ENCODE data around the gene WDR82. TPM values are rescaled to one million over a fixed set of nuclear protein-coding genes. Genes with fewer than 3 reads are reported as not detected.

WDR82 gene
- total RNA-seq, 4 donors from 2014 or later: 29.7 to 44.0 (median 38.3) TPM

GRCh38 chr3:52254608-52255007 is 23.8 kb downstream of the WDR82 start:
- Histone ChIP-seq H3K27me3 (no peaks in the 10 kb centered on the region), H3K9me3 (no peaks in the 10 kb centered on the region), H3K4me1 (peaks cover 0 to 16% (median 10%) of the 10 kb centered on the region in 4 donors), H3K27ac (no peak overlapping the region), H3K4me3 (no peak overlapping the region), H3K36me3 (peaks cover 0 to 88% (median 5%) of the 10 kb centered on the region in 3 donors)
- no peak for DNase-seq
- TF ChIP-seq POLR2A (IDR thresholded peaks at IDR 0.05): no peak
- TF ChIP-seq, protein P1, sequence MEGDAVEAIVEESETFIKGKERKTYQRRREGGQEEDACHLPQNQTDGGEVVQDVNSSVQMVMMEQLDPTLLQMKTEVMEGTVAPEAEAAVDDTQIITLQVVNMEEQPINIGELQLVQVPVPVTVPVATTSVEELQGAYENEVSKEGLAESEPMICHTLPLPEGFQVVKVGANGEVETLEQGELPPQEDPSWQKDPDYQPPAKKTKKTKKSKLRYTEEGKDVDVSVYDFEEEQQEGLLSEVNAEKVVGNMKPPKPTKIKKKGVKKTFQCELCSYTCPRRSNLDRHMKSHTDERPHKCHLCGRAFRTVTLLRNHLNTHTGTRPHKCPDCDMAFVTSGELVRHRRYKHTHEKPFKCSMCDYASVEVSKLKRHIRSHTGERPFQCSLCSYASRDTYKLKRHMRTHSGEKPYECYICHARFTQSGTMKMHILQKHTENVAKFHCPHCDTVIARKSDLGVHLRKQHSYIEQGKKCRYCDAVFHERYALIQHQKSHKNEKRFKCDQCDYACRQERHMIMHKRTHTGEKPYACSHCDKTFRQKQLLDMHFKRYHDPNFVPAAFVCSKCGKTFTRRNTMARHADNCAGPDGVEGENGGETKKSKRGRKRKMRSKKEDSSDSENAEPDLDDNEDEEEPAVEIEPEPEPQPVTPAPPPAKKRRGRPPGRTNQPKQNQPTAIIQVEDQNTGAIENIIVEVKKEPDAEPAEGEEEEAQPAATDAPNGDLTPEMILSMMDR (IDR thresholded peaks at IDR 0.05): no peak

- peaks cover 0 to 16% (median 10%) of the 10 kb centered on the region in 4 donors for H3K4me1 ChIP-seq
- H3K27me3 ChIP-seq: no peaks in the 10 kb centered on the region
- H3K4me3 ChIP-seq: peak overlapping the region in 1 of 4 donors; percentile 10
- peak in 2 of 3 donors; percentile 88 to 91 for DNase-seq
- peak overlapping the region; percentile 74 to 86 (median 78) for H3K27ac ChIP-seq
- H3K36me3 ChIP-seq: peaks cover 0 to 81% (median 5%) of the 10 kb centered on the region in 3 donors
- TF ChIP-seq, protein P1 (IDR thresholded peaks at IDR 0.05): no peak
- no peak for TF ChIP-seq POLR2A (IDR thresholded peaks at IDR 0.05)
- no peaks in the 10 kb centered on the region for H3K9me3 ChIP-seq
Measured at GRCh38 chr3:52253314-52254304, 24.8 kb downstream of the WDR82 start.

DNA sequence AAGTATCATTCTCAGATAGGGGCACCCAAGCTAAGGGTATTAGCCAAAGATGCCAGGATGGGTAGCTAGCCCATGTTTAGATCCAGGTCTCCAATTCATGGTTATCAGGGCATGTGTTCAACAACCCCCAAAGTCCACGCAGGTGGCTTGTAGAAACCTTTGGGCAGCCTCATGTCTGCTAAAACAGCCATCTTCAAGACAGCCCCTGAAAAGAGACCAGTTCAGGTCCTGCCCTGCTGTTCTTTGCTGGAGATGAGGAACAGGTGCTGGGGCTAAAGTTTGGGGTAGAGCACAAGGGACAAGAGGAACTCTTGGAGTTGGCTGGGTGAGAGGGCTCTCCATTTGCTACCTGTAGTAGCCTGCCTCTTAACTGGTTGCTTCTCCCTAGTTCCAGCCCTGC is 28.3 kb downstream of the WDR82 start:
- DNase-seq: peak in 1 of 3 donors; percentile 29
- peaks cover 0 to 46% (median 0%) of the 10 kb centered on the region in 3 donors for H3K36me3 ChIP-seq

DNA sequence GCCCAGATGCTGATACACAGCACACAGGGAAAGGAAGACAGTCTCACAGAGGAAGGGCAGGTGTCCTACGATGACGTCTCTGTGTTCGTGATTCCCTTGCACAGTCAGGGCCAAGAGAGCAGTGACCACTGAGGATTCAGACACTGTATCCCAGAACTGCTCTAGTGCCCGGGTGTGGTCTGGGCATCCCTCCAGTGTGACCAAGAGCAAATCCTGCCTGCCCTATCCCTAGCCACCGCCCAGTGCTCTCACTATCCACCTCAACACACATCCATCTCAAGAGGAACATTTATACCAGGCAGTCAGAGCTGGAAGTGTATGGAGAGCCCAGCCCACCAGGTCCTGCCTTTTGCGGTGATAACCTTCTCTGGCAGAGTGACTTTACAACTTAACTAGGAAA is 28.8 kb downstream of the WDR82 start:
- Histone ChIP-seq H3K27ac (no peak overlapping the region), H3K4me1 (peaks cover 3 to 24% (median 19%) of the 10 kb centered on the region in 4 donors), H3K9me3 (no peaks in the 10 kb centered on the region), H3K27me3 (no peaks in the 10 kb centered on the region), H3K36me3 (peaks cover 0 to 42% (median 0%) of the 10 kb centered on the region in 3 donors), H3K4me3 (no peak overlapping the region)
- peak in 1 of 3 donors; percentile 45 for DNase-seq
- TF ChIP-seq, protein P1 (IDR thresholded peaks at IDR 0.05): no peak
- TF ChIP-seq POLR2A (IDR thresholded peaks at IDR 0.05): no peak

More for the DNA sequence above, 28.3 kb downstream of the WDR82 start:
- peak overlapping the region in 1 of 4 donors; percentile 42 for H3K27ac ChIP-seq
- H3K9me3 ChIP-seq: no peaks in the 10 kb centered on the region
- TF ChIP-seq, protein P1 (IDR thresholded peaks at IDR 0.05): no peak
- TF ChIP-seq POLR2A (IDR thresholded peaks at IDR 0.05): no peak
- H3K27me3 ChIP-seq: no peaks in the 10 kb centered on the region
- H3K4me3 ChIP-seq: no peak overlapping the region
- peaks cover 2 to 22% (median 16%) of the 10 kb centered on the region in 4 donors for H3K4me1 ChIP-seq

DNA sequence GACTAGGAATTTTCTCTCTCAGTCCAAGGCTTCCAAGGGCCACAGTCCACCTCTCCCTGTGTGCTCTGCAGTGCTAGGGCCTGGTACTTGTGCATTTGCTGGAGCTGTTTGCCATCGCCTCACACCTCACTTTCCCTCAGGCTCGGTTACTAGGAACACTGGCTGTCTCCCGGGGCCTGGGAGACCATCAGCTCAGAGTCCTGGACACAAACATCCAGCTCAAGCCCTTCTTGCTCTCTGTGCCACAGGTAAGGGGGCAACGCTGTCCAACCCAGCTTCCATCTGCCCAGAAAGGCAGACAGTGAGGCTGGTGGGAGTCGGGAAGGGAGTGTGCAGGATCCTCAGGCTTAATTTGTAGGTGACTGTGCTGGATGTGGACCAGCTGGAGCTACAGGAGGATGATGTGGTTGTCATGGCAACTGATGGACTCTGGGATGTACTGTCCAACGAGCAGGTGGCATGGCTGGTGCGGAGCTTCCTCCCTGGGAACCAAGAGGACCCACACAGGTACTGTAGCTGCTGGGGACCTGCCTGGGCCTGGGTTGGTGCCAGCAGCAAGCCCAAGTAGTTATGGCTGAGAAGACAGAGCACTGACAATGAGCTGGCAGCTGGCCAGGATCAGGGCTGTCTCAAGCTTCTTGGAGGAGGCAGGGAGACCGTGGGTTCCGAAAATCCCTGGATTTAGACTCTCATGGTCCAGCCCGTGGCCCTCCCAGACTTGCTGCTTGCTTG is 29.5 kb downstream of the WDR82 start:
- no peak overlapping the region for H3K27ac ChIP-seq
- H3K36me3 ChIP-seq: peaks cover 0 to 37% (median 0%) of the 10 kb centered on the region in 3 donors
- peaks cover 3 to 26% (median 19%) of the 10 kb centered on the region in 4 donors for H3K4me1 ChIP-seq
- no peak overlapping the region for H3K4me3 ChIP-seq
- no peaks in the 10 kb centered on the region for H3K9me3 ChIP-seq
- peak in 1 of 3 donors; percentile 59 for DNase-seq
- TF ChIP-seq POLR2A (IDR thresholded peaks at IDR 0.05): no peak
- TF ChIP-seq, protein P1 (IDR thresholded peaks at IDR 0.05): no peak
- H3K27me3 ChIP-seq: no peaks in the 10 kb centered on the region

Data from Peyer's patch (tissue), 4 donors.